K562 (cell line): ENCODE measurements around the gene BORA. TPM values are rescaled to one million over a fixed set of nuclear protein-coding genes. Genes with fewer than 3 reads are reported as not detected.

Experiments
- CBFB ChIP-seq: sonication (generic); formaldehyde crosslinking; IDR thresholded peaks from 2 replicates; pipeline ENCODE4 v1.4.0; 2020; ENCODE audit warnings: mild to moderate bottlenecking, missing genetic modification reagents
- CBX5 ChIP-seq: IDR thresholded peaks from 2 replicates; pipeline ENCODE4 v1.6.1; 2014; ENCODE audit warnings: low read depth, borderline replicate concordance
- FOXM1 ChIP-seq, 2 experiments: fragments of 450-650 bp in 1 of 2; sonication (generic) in 1 of 2; formaldehyde crosslinking in 1 of 2; IDR thresholded peaks; 2 replicates each; pipeline versions ENCODE4 v1.6.1 to v1.9.0; 2017 to 2022; ENCODE audit warnings: low read depth in 2 of 2, mild to moderate bottlenecking in 2 of 2, missing genetic modification reagents in 1 of 2, moderate library complexity in 1 of 2
- JUN ChIP-seq, 2 experiments: sonication (generic) in 1 of 2; formaldehyde crosslinking in 1 of 2; IDR thresholded peaks; 2 replicates each; pipeline versions ENCODE4 v1.6.1 to v1.8.0; 2012 to 2022; ENCODE audit warnings: borderline replicate concordance in 2 of 2, mild to moderate bottlenecking in 2 of 2, improper control_type of control experiment in 1 of 2, low read depth in 1 of 2, low read length in 1 of 2, missing genetic modification reagents in 1 of 2
- KAT7 ChIP-seq: sonication (generic); formaldehyde crosslinking; IDR thresholded peaks from 2 replicates; pipeline ENCODE4 v1.8.0; 2022; ENCODE audit warnings: missing genetic modification reagents, mild to moderate bottlenecking, borderline replicate concordance
- MAZ ChIP-seq, 2 experiments: fragments of 450-650 bp in 1 of 2; sonication (generic) in 1 of 2; formaldehyde crosslinking; IDR thresholded peaks in 1 of 2; conservative IDR thresholded peaks in 1 of 2; 2 replicates each; pipeline versions ENCODE4 v1.4.0 to v1.5.0; 2020; ENCODE audit warnings: mild to moderate bottlenecking in 1 of 2, missing genetic modification reagents in 1 of 2
- MEF2A ChIP-seq: IDR thresholded peaks from 2 replicates; pipeline ENCODE4 v1.6.1; 2011; ENCODE audit warnings: low read depth, mild to moderate bottlenecking, low read length, moderate library complexity; ENCODE audit not compliant: control insufficient read depth
- SMC3 ChIP-seq: conservative IDR thresholded peaks from 2 replicates; pipeline ENCODE4 v1.6.1; 2011; ENCODE audit warnings: low read depth, low read length, improper control_type of control experiment; ENCODE audit not compliant: insufficient read depth
- USF1 ChIP-seq: sonication (generic); formaldehyde crosslinking; IDR thresholded peaks from 2 replicates; pipeline ENCODE4 v1.9.0; 2022; ENCODE audit warnings: mild to moderate bottlenecking, missing genetic modification reagents
- XRCC4 ChIP-seq: IDR thresholded peaks from one replicate; pipeline ENCODE4 v1.6.1; 2011; ENCODE audit not compliant: insufficient read depth, insufficient read length; ENCODE audit errors: extremely low read depth
- ZBTB26 ChIP-seq: fragments of 450-650 bp; formaldehyde crosslinking; IDR thresholded peaks from 2 replicates; pipeline ENCODE4 v1.4.0; 2022; ENCODE audit warnings: missing genetic modification characterization
- ZFP91 ChIP-seq: sonication (generic); formaldehyde crosslinking; IDR thresholded peaks from 2 replicates; pipeline ENCODE4 v1.8.0; 2022; ENCODE audit warnings: mild to moderate bottlenecking, missing genetic modification reagents
- ZNF146 ChIP-seq: IDR thresholded peaks from one replicate; pipeline ENCODE4 v1.6.1; 2018; ENCODE audit warnings: missing compliant biosample characterization; ENCODE audit not compliant: unreplicated experiment
- ZNF41 ChIP-seq: fragments of 250-450 bp; sonication (Bioruptor Pico); conservative IDR thresholded peaks from 2 replicates; pipeline ENCODE4 v1.4.0; 2020; ENCODE audit warnings: mild to moderate bottlenecking
- ZNF592 ChIP-seq: fragments of 450-650 bp; IDR thresholded peaks from 2 replicates; pipeline ENCODE4 v1.6.1; 2017; ENCODE audit warnings: antibody characterized with exemption, mild to moderate bottlenecking
- ZNF707 ChIP-seq: fragments of 250-450 bp; sonication (Bioruptor Pico); conservative IDR thresholded peaks from 2 replicates; pipeline ENCODE4 v1.8.0; 2022; ENCODE audit warnings: inconsistent platforms, mild to moderate bottlenecking, moderate library complexity
- ZNF77 ChIP-seq: fragments of 250-450 bp; sonication (Bioruptor Pico); IDR thresholded peaks from 2 replicates; pipeline ENCODE4 v1.5.0; 2020
- polyA plus RNA-seq, 8 experiments: library from polyadenylated mRNA; depleted of rRNA in 4 of 8; stranded (reverse) in 5 of 8; unstranded in 3 of 8; fragments of >200 nt; fragmentation: Nextera tagmentation in 2 of 8; fragmentation: Illumina TruSeq in 1 of 8; extraction: Ambion mirVana in 2 of 8; extraction: Trizol in 1 of 8; gene quantifications; 2 replicates each; pipeline versions ENCODE4 v1.2.1 to v1.2.3, GENCODE V29; 2011 to 2014; ENCODE audit warnings: inconsistent platforms in 1 of 8, missing spikeins in 1 of 8
- total RNA-seq, 7 experiments: library from RNA; depleted of rRNA in 6 of 7; stranded (reverse); fragments of >200 nt in 6 of 7; fragmentation: Illumina TruSeq in 2 of 7; extraction: Trizol in 2 of 7; gene quantifications; 2 replicates each; pipeline versions ENCODE4 v1.2.1 to v1.2.3, GENCODE V29; 2011 to 2021; ENCODE audit warnings: low replicate concordance in 1 of 7

Gene BORA
- total and polyA plus RNA-seq, 9 of the 15 experiments (the other 6 are each of a cell fraction or from before 2014, with no cell fraction given) = 12.4 to 21.5 (median 18.2) TPM

- TF ChIP-seq SMC3 = no peak
- no peak for TF ChIP-seq ZNF707 (CRISPR knock-in tag)
- TF ChIP-seq USF1 (CRISPR knock-in tag) = no peak
- TF ChIP-seq ZFP91 (CRISPR knock-in tag) = no peak
- no peak for TF ChIP-seq ZNF77 (CRISPR knock-in tag)
- no peak for TF ChIP-seq ZNF592
- no peak for TF ChIP-seq ZNF41 (CRISPR knock-in tag)
- TF ChIP-seq CBX5 = no peak
- no peak for TF ChIP-seq KAT7 (CRISPR knock-in tag)
- no peak for TF ChIP-seq CBFB
- TF ChIP-seq XRCC4 = no peak
- TF ChIP-seq JUN (IDR thresholded peaks at IDR 0.05; ENCODE audit: borderline replicate concordance, low read depth, low read length) = no peak
- no peak for TF ChIP-seq JUN (CRISPR knock-in tag; IDR thresholded peaks at IDR 0.05; ENCODE audit: borderline replicate concordance)
- TF ChIP-seq MAZ (CRISPR knock-in tag; conservative IDR thresholded peaks at IDR 0.05 in 1 of 2, IDR thresholded peaks at IDR 0.05 in 1 of 2) = peak; percentile 14 to 33; a peak in 1 of 4 replicates
- no peak for TF ChIP-seq ZBTB26
- no peak for TF ChIP-seq MEF2A
- TF ChIP-seq FOXM1 (IDR thresholded peaks at IDR 0.05; ENCODE audit: low read depth) = no peak
- no peak for TF ChIP-seq FOXM1 (CRISPR knock-in tag; IDR thresholded peaks at IDR 0.05; ENCODE audit: low read depth)
- no peak for TF ChIP-seq ZNF146 (CRISPR knock-in tag)
Observed at GRCh38 chr13:72781451-72782439, 54.0 kb downstream of the BORA start, which contains the start of the genes DIS3 and PIBF1 (continued).
